COLO668 (cell line): Measurements from ENCODE around the gene CARS2.

ENCODE experiments used
- DNase-seq: peaks from one replicate; lab custom pipeline; 2025; ENCODE audit not compliant: unreplicated experiment; lab: John Stamatoyannopoulos, UW

CARS2 gene

DNA sequence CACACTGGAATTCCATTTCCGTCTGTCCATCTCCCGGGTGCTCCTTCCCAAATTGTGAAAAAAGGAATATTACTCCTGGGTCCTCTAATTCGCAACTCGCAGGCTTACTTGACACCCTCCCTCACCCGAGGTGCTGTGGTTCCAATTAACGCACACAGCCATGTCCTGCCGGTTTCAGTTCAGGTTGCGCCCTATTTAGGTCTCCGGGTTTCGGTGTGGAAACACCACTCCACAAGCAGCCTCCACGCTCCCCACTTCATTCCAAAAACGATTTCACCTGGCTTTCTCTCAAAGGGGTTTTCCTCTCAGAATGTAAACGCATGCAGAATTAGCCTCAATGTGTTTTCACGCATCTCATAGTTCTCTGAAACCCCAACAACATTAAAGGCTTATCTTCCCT is 52.6 kb downstream of the CARS2 start:
- no peak for DNase-seq

DNA sequence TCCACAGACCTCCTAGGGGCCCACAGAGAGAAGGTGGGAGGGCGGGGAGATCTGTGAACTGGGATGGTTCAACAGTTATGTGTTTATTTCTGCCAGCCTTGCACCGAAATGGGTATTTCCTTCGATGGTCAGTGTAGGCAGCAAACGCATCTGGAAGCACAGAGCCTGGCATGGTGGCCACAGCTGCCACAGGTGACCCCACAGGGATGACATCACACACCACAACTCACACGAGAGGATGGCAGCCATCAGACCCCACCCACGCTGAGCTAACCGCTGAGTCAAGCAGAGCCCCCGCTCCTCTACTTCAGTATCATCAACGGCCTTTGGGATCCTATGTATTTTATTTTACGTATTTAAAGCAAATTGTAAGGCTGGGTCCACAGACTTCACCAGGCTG is 53.2 kb downstream of the CARS2 start:
- no peak for DNase-seq

DNA sequence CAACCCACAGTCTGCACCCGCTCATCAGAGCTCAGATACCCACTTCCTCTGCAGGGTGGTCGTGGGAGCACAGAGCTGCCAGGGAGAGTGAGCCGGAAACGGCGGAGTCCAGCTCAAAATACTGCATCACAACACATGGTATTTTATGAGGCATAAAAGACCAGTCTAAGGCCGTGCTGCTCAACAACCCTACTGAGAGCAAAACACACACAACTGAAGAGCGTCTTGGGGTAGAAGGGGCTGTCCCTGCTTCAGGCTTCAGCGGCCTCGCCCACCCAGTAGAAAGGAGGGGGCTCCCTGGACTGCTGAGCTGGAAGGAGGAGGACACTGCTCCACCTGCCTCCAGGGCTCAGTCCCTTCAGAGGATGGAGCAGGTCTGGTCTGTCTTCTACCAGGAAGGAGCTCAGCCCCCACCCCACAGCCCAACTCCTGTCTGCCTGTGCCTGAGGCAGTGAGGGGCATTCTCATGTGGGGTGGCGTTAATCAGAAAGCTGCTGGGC is 53.6 kb downstream of the CARS2 start:
- no peak for DNase-seq

DNA sequence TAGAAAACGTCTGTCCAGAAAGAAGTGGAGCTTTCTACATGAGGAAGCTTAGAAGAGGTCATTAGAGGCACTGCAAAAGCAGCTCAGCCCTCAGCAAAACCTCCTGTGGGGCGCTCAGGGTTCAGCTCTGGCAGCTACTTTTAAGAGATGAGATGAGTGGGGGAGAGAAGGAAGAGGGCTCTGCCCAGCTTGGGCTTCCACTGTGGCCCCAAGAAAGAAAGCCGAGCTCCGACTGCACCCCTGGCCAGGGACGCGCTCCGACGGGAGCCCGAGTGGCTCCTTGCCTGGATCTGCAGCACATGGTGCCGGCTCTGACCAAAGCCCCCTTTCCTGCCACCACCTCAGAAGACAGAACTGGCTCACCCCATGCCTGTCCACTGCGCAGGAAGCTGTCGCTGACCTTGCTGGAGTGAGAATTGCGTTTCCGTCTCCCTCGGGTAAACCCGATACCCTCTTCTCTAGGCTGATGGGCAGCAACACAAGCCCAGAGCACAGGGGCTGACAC is 54.1 kb downstream of the CARS2 start:
- no peak for DNase-seq

DNA sequence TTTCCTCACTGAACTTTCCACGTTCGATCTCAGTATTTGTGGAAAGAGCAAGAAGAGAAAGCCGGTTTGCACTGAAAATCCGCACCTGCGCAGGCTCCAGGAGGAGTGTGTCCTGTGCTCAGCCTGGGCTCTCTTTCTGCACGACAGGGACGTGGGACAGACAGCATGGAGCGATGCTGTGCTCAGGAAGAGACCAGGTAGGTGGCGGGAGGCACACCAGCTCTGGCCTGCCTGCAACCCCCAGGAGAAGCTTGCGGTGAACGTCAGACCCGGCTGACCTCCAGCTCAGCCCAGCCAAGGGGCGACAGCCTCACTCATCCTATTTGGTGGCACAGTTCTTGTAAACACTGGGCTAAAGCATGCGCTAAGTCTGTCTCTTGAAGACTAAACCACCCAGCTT is 54.6 kb downstream of the CARS2 start:
- DNase-seq: no peak

DNA sequence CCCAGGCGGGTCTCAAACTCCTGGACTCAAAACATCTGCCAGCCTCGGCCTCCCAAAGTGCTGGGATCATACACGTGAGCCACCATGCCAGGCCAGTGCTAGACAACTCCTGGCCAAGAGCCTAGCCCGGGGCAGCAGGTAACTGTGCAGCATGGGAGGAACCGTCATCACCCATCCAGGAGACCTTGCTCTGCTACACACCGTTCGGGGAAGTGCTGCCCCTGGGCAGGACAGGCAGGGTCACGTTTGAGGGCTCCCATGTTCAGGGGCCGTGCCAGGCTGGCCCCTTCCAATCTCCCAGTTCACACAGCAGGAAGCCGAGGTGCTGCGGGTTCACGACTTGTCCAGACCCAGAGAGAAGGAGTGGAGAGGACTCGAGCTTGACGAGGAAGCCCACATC is 55.5 kb downstream of the CARS2 start:
- DNase-seq: no peak

DNA sequence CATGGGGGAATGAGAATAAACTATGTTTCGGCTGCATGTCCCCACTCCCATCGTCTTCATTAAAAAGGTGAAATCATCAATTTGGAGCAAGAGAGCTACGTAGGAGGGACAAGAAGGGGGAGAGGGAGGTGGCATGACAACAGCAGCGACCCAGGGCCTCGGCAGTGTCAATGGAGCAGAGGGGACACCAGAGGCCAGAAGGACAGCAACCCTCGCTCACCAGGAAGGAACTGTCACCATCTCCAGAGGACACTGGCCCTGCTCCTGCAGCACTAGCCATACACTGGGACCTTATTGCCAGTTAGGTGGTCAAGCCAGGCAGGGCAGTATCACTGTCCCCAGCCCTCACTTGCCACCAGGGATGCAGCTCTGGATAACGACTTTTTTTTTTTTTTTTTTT is 56.4 kb downstream of the CARS2 start:
- no peak for DNase-seq

DNA sequence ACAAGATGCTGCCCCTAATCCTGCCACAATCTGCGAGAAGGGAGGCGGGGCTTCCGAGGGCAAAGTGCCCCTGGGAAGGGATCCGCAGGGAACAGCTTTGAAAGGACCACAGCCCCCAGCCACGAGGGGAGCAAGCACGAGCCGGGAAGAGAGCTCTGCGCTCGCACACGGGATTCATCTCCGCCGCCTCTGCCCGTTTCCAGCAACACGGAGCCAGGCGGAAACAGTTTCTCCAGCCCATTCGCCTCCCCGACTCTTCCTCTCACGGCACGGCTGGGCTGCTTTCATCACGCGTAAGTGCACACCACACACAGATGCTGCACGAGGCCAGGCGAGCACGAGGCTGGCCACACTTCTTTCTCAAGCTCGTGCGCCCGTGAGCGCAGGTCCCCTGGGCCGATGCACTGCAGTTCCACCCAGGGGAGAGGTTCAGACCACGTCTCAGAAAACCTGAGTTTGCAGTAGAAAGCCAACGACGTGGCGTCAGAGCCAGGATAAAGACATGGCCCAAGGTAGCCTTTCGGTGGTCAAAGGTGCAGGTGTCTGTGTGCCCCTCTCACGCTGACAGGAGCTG is 57.0 kb downstream of the CARS2 start:
- no peak for DNase-seq

DNA sequence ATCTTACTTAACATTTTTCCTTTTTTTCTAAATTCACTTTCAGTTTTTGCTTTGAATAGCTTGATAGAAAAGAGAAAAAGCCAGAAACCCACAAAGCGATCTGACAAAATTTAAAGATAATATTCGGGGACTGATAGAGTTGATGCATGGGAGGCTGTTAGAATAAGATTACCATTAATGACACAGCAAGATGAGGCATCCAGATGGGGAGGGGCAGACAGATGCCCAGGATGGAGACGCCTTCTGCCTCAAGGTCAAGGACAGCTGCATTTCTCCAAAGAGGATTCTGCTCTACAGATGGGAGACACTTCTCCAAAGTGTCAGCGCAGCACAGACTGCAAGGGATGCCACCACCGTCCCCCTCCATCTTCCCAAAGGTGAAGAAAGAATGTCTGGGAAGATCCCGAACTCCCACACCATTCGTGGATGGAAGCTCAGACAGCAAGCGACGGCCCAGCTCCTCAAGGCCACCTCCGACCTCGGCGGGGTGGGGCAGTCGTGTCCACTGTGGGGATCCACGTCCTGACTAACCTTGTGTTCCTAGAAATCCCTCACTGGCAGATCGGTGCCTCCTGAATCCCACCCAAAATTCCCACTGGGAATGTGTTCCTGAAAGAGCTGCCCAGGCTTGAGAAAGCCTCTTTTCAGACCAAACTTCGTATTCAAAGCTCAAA is 57.6 kb downstream of the CARS2 start:
- no peak for DNase-seq

DNA sequence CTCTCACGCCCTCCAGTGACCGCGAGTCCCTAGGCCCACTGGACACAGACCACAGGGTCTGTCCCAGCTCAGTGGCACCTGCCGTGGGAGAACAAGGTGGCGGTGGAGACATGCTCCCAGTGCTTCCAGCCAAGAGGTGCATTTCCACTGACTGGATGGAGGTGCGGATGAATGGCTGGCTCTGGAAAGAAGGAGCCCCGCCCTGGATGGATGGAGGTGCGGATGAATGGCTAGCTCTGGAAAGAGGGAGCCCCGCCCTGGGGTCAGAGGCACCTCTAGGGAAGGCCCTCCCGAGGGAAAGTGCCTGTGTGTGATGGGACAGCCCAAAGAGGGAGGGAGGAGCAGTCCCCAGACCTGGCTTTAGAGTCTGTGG is 58.6 kb downstream of the CARS2 start:
- no peak for DNase-seq

DNA sequence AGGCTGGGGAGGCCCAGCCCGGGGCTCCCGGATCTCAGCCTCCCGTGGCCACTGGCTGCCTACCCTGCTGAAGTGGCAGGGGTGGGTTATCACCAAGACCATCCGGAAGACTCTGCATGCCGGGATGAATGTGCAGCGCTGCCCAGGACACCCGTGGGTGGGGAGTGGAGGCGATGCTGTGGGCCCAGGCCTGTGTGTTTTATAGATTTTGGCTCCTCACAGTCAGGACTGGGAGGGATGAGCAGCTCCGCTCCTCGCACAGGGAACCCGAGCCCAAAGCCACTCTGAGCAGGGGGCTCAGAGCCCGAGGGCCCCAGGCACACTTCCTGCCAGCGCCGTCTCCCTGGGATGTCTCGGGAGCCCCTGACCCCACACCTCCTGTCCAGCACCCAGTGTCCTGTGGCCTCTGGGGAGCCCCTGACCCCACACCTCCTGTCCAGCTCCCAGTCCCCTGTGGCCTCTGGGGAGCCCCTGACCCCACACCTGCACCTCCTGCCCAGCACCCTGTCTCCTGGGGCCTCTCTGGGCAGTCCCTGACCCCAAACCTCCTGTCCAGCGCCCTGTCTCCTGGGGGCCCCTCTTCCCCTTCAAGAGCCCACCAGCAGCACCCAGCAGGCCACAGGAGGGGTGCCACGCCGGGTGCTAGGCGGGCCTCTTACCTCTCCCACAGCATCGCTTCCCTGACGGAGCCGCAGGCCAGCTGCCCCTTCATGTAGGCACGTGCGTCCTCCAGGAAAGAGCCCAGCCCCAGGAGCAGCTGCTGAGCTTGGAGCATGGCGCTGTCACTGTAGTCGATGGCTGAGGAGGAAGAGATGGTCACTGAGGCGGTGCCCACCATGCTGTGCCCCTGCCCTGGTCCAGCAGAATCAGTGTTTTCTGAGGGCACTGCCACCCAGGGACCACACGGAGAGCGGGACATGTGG is 59.2 kb downstream of the CARS2 start:
- no peak for DNase-seq

DNA sequence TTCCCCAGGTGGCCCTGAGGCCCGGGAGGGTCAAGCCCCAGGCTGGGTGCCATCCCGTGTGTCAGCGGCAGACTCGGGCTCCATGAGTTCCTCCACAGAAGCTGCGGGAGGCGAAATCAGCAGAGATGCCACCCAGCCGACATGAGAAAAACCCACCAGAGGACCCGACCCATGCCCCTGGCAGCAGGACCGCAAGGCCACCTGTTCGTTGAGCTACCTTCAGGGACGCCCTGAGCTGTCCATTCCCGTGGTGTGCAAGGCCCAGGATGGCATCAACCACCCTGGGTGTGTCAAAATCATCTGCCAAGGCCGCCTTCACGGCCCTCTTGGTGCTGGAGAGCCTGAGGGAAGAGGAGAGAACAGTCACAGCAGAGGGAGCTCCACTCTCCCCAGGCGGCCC is 60.2 kb downstream of the CARS2 start:
- DNase-seq: no peak

DNA sequence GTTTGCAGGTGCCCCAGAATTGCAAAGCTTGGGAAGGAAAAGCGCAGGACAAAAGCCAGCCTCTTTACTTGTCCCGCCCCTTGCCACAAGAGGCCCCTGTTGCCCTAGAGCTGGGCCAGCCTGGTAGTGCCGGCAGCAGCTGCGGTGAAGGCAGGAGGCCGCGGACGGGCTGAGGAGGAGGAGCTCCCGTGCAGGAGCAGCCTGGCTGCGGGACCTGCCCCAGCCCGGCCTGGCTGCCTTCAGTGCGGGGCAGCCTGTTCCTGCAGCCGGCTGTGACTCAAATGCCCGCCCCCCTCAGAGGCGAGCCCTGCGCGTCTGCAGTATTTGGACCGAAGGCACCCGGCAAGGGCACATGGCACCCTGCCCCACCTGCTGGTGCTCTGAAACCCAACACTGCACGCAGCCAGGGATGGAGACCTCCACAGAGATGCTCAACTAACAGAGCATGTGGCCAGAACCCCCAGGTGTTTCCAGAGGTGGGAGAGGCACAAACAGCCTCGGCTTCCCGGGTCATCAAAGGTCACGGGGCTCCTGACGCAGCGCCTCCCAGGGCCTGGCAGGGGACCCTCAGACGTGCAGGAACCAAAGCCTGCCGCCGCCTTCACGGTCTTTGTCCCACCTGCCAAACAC is 60.9 kb downstream of the CARS2 start:
- DNase-seq: peak; percentile 70

DNA sequence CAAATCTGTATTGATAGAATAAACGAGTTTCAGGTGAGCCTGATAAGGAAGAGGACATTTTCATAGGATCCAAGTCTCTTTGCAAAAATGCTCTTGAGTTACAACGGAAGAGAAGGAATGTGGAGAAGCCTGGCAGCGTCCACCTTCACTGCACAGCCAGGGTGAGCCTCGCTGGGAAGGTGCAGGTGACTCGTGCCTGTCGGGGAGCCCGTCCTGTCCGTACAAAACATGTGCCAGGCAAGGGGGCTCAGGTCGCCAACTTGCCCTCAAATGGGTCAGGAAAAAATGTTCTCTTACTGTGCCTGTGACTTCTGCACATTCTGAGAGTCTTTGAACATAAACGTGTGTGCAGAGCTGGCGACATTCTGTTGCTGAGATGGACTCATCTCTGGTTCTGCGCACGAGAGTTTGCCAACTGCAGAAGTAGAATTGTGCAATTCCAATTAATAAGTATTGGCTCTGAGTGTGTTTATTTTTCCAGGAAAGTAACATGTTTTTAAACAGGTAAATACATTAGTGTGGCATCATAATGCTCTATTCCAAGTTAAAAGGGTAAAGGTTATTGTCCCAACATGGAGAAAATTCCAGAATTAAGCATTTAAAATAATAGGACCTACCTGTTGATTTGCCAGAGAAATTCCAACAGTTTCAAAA is 62.0 kb downstream of the CARS2 start:
- no peak for DNase-seq

DNA sequence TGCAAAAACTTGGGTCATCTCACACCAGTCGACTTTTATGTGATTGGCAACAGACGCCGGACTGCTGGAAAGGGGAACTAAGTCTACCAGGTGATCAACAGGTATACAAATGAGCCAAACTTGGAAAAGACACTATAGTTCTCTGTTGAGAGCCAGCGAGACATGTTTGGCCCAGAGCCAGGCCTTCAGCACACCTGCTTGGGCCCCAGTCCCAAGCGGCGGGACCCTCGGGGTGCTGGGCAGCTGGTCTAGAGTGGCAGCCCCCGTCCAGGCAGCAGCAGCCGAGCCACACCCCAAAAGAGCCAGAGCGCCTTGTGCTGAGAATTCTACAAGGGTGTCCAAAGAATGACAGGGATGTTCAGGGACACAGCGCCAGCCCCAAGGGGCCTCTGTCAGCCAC is 62.6 kb downstream of the CARS2 start:
- DNase-seq: no peak

DNA sequence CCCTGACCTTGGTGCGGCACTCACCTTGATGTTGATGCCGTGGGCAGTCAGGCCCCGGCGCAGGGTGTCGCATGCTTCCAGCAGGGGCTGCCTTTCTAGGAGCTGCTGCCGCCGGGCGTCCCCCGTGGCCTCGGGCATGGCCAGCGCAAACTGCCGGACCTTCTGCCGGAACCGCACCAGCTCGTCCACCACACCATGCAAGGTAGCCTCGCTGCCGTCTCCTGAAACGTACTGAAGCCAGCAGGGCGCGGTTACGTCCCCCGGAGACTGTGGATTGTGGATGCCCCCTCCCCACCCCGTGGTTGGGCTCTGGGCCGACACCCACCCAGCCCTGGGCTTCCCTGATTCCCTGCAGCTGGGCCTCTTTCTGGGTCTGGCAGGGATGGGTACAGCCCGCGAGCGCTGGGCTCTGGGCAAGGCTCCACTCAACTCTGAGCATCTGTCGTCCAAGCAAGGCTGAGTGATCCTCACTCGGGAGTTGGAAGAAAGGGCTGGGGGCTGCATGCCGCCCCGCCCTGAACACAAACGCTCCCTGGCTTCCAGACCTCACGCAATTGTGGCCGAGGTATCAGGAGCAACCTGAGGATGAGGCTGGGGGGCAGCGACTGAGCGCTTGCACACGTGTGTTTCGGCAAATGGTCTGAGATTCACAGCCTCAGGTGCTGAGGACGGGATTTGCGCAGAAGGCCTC is 63.5 kb downstream of the CARS2 start:
- no peak for DNase-seq

DNA sequence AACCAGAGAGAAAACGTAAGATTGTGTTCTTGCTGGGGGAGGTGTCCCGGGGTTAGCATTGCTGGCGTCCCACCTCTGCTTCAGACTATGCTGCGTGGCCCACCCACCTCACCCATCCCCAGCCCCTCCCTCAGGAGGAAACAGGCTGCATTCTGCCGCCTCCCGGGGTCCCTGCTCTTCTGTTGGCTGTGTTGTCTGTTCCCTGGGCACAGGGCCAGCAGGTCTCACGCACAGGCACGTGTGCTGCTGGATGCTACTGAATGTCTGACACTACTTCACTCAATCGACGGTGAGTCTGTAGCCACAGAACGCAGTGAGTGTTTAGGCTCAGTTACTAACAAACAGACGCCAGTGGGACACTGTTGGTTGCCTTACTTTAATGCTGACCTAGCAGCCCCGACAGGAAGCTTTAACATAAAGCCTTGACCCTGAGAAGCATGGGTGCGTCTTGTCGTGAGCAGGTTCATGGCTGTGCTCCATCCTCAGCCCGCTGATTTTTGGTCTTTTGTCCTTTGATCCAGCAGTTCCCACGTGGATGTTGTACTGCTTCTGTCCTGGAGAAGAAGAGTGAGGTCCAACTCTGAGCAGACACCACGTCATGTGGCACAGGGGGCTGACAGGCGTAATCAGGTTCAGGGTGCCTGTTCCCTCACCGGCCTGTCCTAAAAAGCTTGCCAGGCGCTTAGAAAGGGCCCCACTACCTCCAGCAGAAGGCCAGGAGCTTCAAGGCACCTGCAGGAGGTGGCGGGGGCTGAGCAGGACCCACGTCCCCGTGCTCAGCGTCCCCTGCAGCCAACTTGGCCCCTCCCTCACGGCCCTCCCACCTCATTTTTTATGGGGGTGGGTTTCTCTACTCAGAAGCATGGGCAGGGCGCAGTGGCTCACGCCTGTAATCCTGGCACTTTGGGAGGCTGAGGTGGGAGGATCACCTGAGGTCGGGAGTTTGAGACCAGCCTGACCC is 64.6 kb downstream of the CARS2 start:
- DNase-seq: no peak

DNA sequence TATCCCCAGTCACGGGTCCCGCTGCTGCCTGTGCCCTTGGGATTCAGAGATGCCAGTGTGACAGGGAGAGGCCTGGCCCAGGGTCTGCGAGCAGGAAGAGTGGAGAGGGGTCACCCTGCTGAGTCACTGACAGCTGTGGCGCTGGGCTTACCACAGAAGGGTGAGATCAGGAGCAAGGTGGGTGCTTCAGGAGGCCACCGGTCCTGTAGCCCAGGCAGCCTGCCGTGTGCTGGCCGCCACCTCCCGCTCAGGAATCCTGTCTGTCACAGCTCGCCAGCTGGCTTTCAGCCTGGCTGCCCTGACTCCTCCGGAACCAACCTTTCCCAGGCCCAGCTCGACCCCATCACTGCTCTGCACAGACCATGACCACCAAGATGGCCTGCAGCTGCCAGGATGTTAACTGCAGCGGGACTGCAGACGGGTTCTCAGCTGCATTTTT is 65.3 kb downstream of the CARS2 start:
- no peak for DNase-seq

DNA sequence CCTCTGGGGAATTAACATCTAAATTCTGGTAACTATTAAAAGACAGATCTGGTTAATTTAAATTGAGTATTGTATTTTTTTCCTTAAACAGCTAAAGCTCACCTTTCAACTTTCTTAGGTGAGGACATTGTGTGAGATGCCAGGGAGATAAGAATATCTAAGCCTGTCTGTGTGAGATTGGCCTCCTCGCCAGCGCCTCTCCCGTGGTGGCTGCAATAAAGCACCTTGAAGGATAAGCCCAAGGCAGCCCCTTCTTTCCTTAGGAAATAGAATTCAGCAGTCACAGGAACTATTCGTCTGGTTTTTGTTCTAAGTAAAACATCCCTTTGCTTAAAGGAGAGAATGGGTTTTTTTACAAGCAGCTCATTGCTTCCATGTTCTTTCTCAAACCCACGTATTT is 66.0 kb downstream of the CARS2 start:
- no peak for DNase-seq
